NCI-H2029 (cell line): ENCODE measurements around the gene IL6R.
"Not testable (repeated sequence)": the region's sequence is repeated elsewhere in the genome, so short reads cannot be mapped to it uniquely, and the experiment has no call there.

Experiments used
- DNase-seq: peaks from one replicate; lab custom pipeline; 2025; lab: John Stamatoyannopoulos, UW

Gene IL6R

GRCh38 chr1:154404984-154405746, at the start of gene IL6R:
Gene IL6R (plus strand): TSS chr1:154405343. CDS start chr1:154405630, 287 bp downstream.
- peak; percentile 40 for DNase-seq

- no peak for DNase-seq
Observed at GRCh38 chr1:154358519-154358918, 46.6 kb upstream of the IL6R start.

GRCh38 chr1:154360288-154360687, 44.9 kb upstream of the IL6R start:
- DNase-seq, result no peak

GRCh38 chr1:154360881-154361280, 44.3 kb upstream of the IL6R start:
- DNase-seq, result not testable (repeated sequence)

GRCh38 chr1:154361357-154361756, 43.8 kb upstream of the IL6R start:
- no peak for DNase-seq

- no peak for DNase-seq
Observed at GRCh38 chr1:154371436-154371835, 33.7 kb upstream of the IL6R start.

GRCh38 chr1:154373777-154374357, 31.3 kb upstream of the IL6R start:
- not testable (repeated sequence) for DNase-seq

- no peak for DNase-seq
Observed at GRCh38 chr1:154379301-154379700, 25.8 kb upstream of the IL6R start.

GRCh38 chr1:154384650-154385489, 20.3 kb upstream of the IL6R start:
- DNase-seq, result no peak

GRCh38 chr1:154386643-154387352, 18.3 kb upstream of the IL6R start:
- DNase-seq, result peak; percentile 35

- DNase-seq, result no peak
Observed at GRCh38 chr1:154391086-154391770, 13.9 kb upstream of the IL6R start.

- DNase-seq, result no peak
Observed at GRCh38 chr1:154398141-154398540, 7.0 kb upstream of the IL6R start.

GRCh38 chr1:154398678-154399077, 6.5 kb upstream of the IL6R start:
- no peak for DNase-seq

GRCh38 chr1:154400381-154400801, 4.8 kb upstream of the IL6R start:
- DNase-seq, result no peak

- no peak for DNase-seq
Observed at GRCh38 chr1:154402409-154402921, 2.7 kb upstream of the IL6R start.

GRCh38 chr1:154403261-154403943, 1.7 kb upstream of the IL6R start:
- DNase-seq, result no peak

GRCh38 chr1:154403983-154404382, 1.2 kb upstream of the IL6R start:
- no peak for DNase-seq

- DNase-seq, result no peak
Observed at GRCh38 chr1:154404511-154404931, 622 bp upstream of the IL6R start.

- no peak for DNase-seq
Observed at GRCh38 chr1:154405747-154406571, 816 bp downstream of the IL6R start.

- DNase-seq, result no peak
Observed at GRCh38 chr1:154406572-154406879, 1.4 kb downstream of the IL6R start.
